DOHH2 (cell line): ENCODE measurements around the gene ASMT.

Experiments
- H3F3A ChIP-seq: fragments of 200-600 bp; sonication (generic), shearing (Covaris generic); 2 replicates; pipeline ENCODE4 v1.6.0; 2016; ENCODE audit warnings: antibody characterized with exemption, mild to moderate bottlenecking; ENCODE audit not compliant: control insufficient read depth, insufficient read depth
- H3K27ac ChIP-seq: fragments of 200-600 bp; sonication (generic); 2 replicates; pipeline ENCODE4 v1.5.1; 2014; ENCODE audit warnings: low read depth, mild to moderate bottlenecking, low read length, moderate library complexity
- H3K27me3 ChIP-seq: fragments of 200-600 bp; sonication (generic); 2 replicates; pipeline ENCODE4 v1.6.1; 2014; ENCODE audit warnings: mild to moderate bottlenecking, low read length, mixed read lengths; ENCODE audit not compliant: control insufficient read depth
- H3K36me3 ChIP-seq: fragments of 200-600 bp; sonication (generic); 2 replicates; pipeline ENCODE4 v1.6.1; 2014; ENCODE audit warnings: mild to moderate bottlenecking, low read length, moderate library complexity, mixed read lengths; ENCODE audit not compliant: control insufficient read depth
- H3K4me1 ChIP-seq: fragments of 200-600 bp; sonication (generic); 2 replicates; pipeline ENCODE4 v1.6.1; 2014; ENCODE audit warnings: mild to moderate bottlenecking, low read length, mixed read lengths; ENCODE audit not compliant: control insufficient read depth
- H3K4me2 ChIP-seq: fragments of 200-600 bp; sonication (generic); 2 replicates; pipeline ENCODE4 v1.6.0; 2014; ENCODE audit warnings: mild to moderate bottlenecking, low read length, moderate library complexity
- H3K4me3 ChIP-seq: fragments of 200-600 bp; sonication (generic); 2 replicates; pipeline ENCODE4 v1.5.1; 2014; ENCODE audit warnings: mild to moderate bottlenecking, low read length, mixed read lengths
- H3K79me2 ChIP-seq: fragments of 200-600 bp; sonication (generic); 2 replicates; pipeline ENCODE4 v1.6.1; 2014; ENCODE audit warnings: mild to moderate bottlenecking, low read length, mixed read lengths; ENCODE audit not compliant: control insufficient read depth
- H3K9me2 ChIP-seq: fragments of 200-600 bp; sonication (generic); replicated peaks from 2 replicates; pipeline ENCODE4 v1.6.1; 2014; ENCODE audit warnings: mild to moderate bottlenecking, low read length, mixed read lengths; ENCODE audit not compliant: control insufficient read depth
- H3K9me3 ChIP-seq: fragments of 200-600 bp; sonication (generic); 2 replicates; pipeline ENCODE4 v1.6.1; 2014; ENCODE audit warnings: antibody characterized with exemption, low read length, mixed read lengths; ENCODE audit not compliant: control insufficient read depth, insufficient read depth
- H4K20me1 ChIP-seq: fragments of 200-600 bp; sonication (generic); 2 replicates; pipeline ENCODE4 v1.6.0; 2014; ENCODE audit warnings: low read depth, mild to moderate bottlenecking, antibody characterized with exemption, low read length, moderate library complexity; ENCODE audit not compliant: control insufficient read depth, insufficient read depth
- EZH2phosphoT487 ChIP-seq: fragments of 200-600 bp; sonication (generic); IDR thresholded peaks from 2 replicates; pipeline ENCODE4 v1.6.1; 2017; ENCODE audit warnings: borderline replicate concordance, mild to moderate bottlenecking, antibody characterized with exemption, low read length, moderate library complexity, mixed read lengths
- TF ChIP-seq, protein P1 (sequence below): fragments of 200-600 bp; sonication (generic); IDR thresholded peaks from one replicate; pipeline ENCODE4 v1.5.1; 2014; ENCODE audit warnings: antibody characterized with exemption, mild to moderate bottlenecking, low read depth, low read length; ENCODE audit not compliant: poor library complexity, severe bottlenecking

Gene ASMT

DNA sequence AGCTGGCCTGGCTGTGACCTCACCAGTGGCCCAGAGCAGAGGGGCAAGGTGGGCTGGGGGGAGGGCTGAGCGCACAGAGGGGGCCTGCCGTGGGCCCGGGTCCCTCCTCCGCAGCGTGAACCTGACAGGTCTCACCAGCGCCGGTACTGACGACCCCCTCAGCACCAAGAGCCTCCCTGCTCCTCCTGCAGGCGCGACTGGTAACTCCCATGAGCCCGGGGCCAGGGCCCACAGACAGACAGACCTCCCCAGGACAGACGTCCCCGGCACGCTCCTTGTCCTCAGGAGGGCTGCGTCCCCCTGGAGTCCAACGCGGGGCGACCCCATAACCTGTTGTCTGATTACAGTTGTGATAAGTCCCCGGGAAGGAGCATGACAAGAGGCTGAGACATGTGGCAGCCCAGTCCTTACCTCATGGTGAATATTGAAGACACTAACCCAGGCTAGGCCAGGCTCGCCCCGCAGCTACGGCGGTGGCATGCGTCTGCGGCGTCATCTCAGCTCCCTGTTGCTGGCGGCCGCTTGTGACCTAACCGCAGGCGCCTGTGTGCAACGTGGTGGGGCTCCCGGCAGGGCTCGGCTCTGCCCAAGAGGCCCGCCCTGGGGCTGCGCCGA is 15.0 kb upstream of the ASMT start:
- Histone ChIP-seq H3K27ac (no peak overlapping the region), H3K4me2 (no peak overlapping the region), H3K9me2 (no peaks in the 10 kb centered on the region), H3K36me3 (peaks cover 82% of the 10 kb centered on the region), H3K9me3 (no peaks in the 10 kb centered on the region), H4K20me1 (peaks cover 1% of the 10 kb centered on the region; the same call in 1 of the 2 replicates), H3K4me3 (no peak overlapping the region), H3K27me3 (no peaks in the 10 kb centered on the region), H3K79me2 (peaks cover 67% of the 10 kb centered on the region), H3F3A (0 out of 2 replicates have a peak, but pooled peaks cover 5% of the 10 kb centered on the region), H3K4me1 (no peaks in the 10 kb centered on the region)
- TF ChIP-seq, protein P1, sequence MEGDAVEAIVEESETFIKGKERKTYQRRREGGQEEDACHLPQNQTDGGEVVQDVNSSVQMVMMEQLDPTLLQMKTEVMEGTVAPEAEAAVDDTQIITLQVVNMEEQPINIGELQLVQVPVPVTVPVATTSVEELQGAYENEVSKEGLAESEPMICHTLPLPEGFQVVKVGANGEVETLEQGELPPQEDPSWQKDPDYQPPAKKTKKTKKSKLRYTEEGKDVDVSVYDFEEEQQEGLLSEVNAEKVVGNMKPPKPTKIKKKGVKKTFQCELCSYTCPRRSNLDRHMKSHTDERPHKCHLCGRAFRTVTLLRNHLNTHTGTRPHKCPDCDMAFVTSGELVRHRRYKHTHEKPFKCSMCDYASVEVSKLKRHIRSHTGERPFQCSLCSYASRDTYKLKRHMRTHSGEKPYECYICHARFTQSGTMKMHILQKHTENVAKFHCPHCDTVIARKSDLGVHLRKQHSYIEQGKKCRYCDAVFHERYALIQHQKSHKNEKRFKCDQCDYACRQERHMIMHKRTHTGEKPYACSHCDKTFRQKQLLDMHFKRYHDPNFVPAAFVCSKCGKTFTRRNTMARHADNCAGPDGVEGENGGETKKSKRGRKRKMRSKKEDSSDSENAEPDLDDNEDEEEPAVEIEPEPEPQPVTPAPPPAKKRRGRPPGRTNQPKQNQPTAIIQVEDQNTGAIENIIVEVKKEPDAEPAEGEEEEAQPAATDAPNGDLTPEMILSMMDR = no peak
- no peak for TF ChIP-seq EZH2phosphoT487

DNA sequence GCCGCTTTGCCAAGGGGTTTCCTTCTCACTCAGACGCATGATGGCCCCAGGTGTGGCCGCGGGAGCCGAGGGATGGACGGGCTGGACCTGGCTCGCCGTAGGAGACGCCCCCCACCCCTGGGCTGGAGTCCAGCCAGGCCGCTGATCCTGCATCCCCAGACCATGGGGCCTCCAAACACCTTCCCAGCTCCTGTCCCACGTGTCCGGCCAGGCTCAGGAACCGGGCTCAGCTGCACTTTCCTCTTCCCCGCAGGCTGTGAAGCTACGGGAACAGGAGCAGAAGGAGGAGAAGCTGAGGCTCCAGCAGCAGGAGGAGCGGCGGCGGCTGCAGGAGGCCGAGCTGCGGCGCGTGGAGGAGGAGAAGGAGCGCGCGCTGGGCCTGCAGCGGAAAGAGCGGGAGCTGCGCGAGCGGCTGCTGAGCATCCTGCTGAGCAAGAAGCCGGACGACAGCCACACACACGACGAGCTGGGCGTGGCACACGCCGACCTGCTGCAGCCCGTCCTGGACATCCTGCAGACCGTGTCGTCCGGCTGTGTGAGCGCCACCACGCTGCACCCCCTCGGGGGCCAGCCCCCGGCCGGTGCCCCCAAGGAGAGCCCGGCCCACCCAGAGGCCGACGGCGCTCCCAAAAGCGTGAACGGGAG is 14.3 kb upstream of the ASMT start:
- no peak overlapping the region for H3K27ac ChIP-seq
- TF ChIP-seq EZH2phosphoT487 = no peak
- TF ChIP-seq, protein P1 = no peak
- H3K4me3 ChIP-seq = no peak overlapping the region
- H4K20me1 ChIP-seq = no peaks in the 10 kb centered on the region
- H3K9me3 ChIP-seq = no peaks in the 10 kb centered on the region
- H3K9me2 ChIP-seq = no peaks in the 10 kb centered on the region
- peaks cover 76% of the 10 kb centered on the region for H3K36me3 ChIP-seq
- peaks cover 61% of the 10 kb centered on the region for H3K79me2 ChIP-seq
- no peak overlapping the region for H3K4me2 ChIP-seq
- no peaks in the 10 kb centered on the region for H3K27me3 ChIP-seq
- 0 out of 2 replicates have a peak, but pooled peaks cover 5% of the 10 kb centered on the region for H3F3A ChIP-seq
- no peaks in the 10 kb centered on the region for H3K4me1 ChIP-seq

DNA sequence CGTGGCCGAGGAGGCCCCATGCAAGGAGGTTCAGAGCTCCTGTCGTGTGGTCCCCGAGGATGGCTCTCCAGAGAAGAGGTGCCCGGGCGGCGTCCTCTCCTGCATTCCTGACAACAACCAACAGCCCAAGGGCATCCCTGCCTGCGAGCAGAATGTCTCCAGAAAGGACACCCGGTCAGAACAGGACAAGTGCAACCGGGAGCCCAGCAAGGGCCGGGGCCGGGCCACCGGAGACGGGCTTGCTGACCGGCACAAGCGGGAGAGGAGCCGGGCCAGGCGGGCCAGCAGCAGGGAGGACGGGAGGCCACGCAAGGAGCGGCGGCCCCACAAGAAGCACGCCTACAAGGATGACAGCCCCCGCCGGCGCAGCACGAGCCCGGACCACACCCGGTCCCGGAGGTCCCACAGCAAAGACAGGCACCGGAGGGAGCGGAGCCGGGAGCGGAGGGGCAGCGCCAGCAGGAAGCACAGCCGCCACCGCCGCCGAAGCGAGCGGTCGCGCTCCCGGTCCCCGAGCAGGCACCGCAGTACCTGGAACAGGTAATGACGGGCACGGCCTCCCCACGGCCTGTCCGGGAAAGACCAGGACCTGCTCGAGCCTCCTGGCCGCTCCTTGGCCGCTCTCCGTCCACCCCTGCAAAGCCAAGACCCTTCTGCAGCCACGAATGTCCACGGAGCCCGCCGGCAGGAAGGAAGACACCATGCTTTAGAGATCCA is 13.7 kb upstream of the ASMT start:
- TF ChIP-seq, protein P1 = no peak
- TF ChIP-seq EZH2phosphoT487 = no peak
- Histone ChIP-seq H3F3A (0 out of 2 replicates have a peak, but pooled peaks cover 5% of the 10 kb centered on the region), H3K27ac (no peak overlapping the region), H3K36me3 (peaks cover 69% of the 10 kb centered on the region), H4K20me1 (no peaks in the 10 kb centered on the region), H3K4me2 (no peak overlapping the region), H3K79me2 (peaks cover 54% of the 10 kb centered on the region), H3K9me2 (no peaks in the 10 kb centered on the region), H3K4me1 (no peaks in the 10 kb centered on the region), H3K9me3 (no peaks in the 10 kb centered on the region), H3K27me3 (no peaks in the 10 kb centered on the region), H3K4me3 (no peak overlapping the region)
